Stimulated activated CD8-positive, alpha-beta memory T cell treated with anti-CD3 and anti-CD28 coated beads, Interleukin-4, amount 100 ng/mL, for 4 hours (primary cell): ENCODE measurements around the gene STAT4.

Source experiments
- DNase-seq, 2 donors: peaks; one replicate each; pipeline ENCODE4 v3.0.0-alpha.2; 2020; ENCODE audit warnings: low read depth in 2 of 2, low spot score in 1 of 2

Gene STAT4

DNA sequence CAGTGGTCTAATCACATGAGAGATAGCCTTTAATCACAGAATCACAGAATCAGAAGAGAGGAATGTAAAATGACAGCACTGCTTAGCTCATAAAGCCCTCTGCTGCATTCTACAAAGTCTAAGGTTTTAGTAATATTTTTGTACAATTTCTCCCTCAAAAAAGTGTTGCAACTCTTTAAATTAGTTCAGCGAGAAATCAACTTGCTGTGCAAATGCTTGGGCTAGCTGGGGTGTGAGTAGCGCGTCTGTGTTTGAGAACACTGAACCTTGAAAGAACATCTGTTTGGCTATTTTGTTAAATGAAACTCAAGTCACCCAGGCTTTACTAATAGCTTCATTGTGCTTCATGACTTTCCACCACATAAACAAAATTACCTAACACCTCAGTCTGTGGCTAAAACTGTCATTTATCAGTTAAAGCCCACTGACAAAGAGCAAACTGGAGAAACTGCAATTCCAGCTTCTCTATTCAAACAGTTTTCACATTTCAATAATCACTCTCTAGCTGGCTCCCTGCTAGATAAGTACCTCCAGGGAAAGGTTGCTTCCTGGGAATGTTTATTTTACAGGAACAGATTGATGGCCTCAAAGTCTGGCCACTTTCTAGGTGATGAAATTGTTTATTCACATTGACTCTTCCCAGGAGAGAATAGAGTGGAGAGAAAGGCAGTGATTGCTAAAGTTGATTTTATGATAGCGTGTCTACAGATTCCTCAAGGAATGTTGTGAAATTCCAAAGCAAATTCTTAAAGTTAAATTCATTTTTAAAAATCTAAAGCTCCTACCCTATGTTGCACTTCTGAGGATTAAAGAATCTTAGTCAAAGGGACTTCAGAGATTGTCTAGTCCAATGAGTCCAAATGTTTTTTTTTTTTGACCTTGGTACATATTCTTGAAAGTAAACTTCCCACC lies 100.8 kb downstream of the STAT4 start:
- no peak for DNase-seq

DNA sequence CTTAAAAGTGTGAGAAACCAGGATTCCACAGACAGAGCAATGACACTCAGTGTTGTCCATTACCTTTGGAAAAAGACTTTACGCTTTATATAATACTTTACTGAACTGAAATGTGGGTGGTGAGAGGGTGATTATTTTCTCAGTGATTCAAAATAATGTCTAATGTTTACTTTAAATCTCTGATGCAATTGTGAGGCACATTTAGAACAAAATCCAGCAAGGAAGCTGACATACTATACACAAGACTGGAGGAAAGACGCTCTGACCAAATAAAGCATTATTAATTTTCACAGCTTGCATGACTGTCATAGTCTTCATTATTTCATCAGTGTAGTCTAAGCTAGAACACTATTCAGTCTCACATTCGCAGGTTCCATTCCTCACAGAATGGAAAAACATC lies 102.7 kb downstream of the STAT4 start:
- DNase-seq, result no peak

DNA sequence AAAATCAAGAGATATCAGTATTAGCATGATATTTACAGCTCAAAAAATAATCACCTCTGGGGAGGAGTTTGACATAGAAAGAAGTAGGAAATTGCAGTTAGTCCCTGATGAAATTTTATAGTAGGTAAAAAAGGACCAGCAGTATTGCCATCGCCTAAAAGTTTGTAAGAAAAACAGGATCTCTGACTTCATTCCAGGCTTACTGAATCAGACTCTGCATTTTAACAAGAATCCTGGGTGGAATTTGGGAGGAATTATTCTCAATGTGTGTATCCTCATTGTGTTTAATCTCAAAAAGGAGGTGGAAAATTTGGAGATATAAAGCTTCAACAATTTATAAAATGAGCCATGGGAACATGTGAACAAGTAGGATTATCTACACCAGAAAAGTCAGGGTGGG lies 105.7 kb downstream of the STAT4 start:
- no peak for DNase-seq

DNA sequence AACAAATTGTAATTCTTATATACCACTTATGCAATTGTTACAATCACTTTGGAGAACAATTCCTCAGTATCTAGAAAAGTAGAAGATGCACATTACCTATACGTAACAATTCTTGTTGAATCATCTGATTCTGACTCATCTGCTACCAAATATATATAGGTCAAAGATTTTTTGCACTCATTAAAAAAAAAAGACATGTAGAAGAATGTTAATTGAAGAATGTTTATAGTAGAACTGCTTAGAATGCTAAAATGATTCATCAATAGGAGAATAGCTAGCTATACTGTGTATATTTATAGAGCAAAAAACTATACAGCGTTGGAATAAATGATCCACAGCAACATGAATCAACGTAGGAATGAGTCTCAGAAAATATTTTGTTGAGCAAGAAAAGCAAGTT lies 107.4 kb downstream of the STAT4 start:
- no peak for DNase-seq

DNA sequence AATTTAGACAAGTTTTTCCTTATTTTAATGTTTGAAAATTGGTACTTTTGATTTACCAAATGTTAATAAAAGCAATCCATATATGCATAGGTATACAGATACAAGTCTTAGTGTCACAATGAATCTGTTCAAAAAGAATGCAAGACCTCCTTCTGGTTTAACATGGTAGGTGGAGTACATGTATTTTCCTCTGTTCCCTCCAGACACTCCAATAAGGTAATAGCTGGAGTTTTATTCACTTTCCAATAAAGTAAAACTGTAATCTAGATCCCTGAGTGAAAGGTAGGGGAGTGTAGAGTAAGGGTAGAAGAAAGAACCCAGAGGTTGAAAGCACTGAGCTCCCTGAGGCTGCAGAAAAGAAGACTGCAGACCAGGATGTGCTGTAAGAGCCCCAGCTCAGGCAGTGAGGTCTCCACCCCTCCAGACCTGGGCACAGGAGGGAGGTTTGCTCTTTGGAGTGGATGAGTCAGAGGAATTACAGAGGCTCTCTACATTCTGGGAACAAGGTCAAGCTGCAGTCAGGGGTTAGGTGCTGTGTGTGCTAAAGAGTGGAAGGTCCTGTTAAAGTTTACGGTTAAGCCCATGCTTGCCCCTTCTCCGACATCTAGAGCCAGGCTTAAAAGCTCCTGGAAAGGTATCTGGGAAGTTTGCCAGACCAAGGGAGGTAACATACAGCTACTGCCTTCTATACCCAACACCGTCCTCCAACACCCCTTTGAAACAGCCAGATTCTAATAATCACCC lies 109.2 kb downstream of the STAT4 start:
- DNase-seq, result no peak

DNA sequence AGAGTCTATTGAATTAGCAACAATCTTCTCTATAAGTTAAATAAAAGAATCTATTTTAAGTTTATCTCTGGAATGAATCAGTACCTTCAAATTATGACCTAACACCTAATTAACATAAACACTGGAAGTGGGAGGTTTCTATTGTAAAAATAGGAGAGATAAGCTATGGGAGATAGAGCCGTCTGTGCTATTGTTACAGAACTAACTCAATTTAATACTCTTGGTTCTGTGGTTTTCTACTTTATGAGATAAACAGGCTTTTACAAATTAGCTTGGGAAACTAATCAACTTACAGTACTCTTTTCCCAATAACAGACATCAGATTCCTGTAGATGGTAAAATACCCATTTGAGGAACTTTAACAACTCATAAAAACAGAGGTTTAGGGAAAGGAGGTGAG lies 111.2 kb downstream of the STAT4 start:
- DNase-seq, result no peak

DNA sequence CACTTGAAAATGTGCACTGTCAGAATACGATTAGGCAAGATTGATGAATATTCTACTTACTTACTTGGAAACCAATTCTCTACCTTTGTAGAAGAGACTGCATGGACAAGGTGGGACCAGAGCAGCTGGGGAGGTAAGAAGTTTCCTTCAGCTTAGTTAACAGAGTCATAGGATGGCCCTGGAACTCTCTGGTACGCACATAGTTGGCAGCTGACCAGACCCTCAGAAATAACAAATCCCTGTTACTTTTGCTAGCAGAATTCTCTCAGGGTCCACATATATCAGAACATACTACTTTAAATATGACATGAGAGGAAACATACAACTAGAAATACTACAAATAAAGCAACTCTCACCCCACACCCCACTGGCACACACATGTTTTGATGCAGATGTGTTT lies 112.1 kb downstream of the STAT4 start:
- no peak for DNase-seq

DNA sequence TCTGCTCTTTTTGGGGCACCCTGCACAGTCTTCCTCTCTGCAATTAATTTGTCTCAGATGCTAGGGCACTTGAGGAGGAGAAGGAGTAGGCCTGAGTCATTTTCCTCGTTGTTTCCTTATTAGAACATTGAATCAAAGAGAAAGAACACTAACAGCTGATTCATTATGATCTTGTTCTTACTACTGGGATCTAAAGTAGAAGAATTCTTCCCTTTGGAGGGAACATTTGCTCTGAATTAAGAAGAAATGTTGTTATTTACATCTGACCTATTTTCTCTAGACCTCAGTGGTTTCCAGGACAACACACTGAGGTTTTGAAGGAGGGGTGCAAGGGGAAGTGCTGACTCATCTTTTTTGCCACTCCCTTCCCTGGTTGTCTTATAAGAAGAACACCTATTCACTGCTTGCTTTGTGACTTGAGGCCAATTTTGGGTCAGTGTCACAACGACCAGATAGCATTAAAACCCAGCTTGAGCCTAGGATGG lies 112.5 kb downstream of the STAT4 start:
- no peak for DNase-seq

DNA sequence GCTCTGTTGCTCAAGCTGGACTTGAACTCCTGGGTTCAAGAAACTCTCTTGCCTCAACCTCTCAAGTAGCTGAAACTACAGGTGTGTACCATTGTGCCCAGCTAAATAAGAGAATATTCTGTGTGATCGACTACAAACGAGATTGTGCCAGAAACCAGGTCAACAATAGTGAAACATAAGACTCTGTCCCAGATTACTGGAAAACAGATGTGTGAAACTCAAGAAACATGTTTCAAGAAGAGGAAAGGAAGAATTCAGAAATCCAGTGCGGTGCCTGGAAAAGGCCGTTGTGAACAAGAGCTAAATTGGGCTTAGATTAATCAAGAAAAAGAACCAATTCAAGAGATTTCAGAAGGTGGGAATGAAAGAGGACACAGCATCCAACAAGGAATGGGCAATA lies 113.4 kb downstream of the STAT4 start:
- no peak for DNase-seq

DNA sequence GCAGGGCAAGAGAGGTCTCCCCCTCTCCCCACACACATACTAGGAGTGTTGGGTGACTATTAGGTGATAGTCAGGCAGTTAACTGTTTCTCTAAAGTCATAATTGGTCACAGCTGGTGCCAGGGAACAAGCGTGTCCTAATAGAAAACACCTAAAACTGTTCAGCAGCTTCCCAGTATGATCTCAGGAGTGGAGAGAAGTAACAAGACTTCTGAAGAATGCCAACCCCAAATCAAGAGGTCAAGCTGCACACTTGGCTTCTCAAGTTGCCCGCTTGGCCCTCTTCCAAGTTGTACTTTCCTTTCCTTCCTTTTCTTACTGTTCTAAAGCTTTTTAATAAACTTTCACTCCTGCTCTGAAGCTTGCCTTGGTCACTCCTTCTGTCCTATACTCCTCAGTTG lies 114.4 kb downstream of the STAT4 start:
- no peak for DNase-seq

DNA sequence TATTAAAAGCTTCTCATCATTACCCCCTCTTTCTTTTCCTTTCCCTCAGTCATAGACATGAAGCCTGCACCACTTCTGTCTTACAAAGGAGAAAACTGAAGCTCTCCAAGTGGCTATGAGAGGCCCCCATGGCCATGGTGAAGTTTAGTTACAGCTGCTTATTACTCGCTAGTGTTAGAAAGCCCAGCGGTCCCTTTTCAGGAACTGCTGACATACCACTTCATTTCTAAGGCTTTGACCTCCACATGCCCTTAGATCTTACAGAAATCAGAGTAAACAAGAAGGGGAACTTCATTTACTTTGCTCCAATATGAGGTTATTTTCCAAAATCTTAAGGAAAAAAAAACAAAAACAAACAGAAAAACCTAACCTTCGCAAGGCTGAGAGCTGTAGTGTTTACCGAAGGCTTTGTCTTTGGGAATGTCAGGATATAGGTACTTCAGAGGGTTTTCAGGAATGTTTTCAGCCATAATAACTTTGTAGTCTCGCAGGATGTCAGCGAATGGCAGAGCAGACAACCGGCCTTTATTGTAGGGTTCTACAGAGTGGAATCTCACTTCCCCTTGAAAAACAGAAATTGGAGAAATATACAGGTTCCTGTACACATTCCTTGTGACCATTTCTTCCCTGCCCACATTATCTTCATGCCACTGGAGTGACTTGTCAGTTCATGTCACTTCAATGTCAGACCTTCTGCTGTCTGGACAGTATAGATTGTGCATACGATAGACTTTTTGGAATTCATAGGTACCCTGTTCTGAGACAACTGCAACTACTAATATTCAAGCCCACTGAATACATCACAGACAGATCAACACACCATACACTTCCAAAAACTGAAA lies 118.0 kb downstream of the STAT4 start:
- DNase-seq, result no peak

DNA sequence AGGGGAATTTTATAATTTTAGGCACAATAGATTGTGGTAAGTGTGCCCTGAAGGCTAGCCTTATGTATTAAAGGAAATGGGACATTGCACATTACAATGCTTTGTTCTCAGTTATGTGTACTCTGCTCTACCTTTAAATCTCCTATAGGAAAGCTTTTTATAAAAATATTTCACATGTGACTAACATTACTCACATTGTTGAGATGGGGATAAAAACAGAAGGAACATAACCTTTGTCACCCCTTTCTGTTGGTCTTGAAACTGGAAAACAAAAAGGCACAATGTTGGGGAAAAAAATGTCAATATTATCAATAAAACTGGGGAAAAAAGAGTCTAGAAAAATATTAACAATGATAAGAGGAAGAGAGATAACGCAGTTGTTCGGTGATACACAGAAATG lies 119.5 kb downstream of the STAT4 start:
- DNase-seq, result no peak

DNA sequence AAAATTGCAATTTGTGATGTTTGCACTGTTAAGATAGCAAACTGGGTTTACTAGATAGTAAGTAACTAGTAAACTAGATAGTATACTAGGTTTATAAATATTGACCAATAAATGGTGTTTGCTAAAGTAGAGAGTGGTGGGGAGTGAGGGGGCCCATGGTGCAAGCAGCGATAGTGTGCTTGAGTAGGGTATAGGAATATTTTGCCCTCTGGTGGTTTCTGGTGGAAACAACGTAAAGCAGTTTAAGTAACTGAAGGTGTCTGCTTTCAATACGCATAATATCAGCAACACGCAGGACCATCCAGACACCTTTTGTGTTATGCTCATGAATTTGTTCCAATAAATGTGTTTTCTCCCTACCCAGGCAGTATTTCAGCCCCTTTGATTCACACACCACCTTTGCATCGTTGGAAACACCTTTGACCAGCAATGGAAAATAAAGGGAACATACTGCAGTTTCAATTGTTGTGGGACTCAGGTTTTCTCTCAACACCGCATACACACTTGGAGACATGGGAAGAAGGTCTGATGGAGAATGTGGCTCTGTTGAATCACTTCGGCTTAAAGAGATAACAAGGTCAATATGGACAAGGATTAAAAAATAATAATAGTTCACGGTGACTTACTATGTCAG lies 120.2 kb downstream of the STAT4 start:
- no peak for DNase-seq

DNA sequence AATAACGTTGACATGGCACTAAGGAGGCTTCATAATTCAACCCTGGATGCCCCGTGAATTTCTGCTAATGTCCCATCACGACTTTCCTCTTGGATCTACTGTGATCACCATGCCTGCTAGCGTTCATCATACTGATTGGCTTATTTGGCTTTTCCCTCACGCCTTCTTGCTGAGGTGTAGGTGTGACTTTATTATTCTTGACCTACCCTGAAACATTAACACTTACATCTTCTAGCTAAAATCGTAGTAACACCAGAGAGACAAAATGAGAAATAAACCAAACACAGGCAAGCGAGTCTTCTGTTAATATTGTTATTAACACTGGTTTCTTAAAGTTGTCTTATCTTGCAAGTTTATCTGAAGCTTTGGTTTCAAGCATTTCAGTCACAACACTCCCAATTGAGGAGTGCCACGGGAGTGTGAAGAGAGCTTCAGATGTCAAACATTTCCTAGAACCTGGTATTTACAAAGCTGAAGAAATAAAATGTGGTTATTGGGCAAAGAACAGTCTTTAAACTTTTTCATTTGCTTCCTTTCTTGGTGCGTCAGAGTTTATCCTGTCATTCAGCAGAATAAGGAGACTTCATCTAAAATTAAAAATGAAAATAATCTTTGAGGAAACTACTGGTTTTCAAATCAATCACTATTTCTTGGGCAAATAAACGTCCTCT lies 121.4 kb downstream of the STAT4 start:
- no peak for DNase-seq

DNA sequence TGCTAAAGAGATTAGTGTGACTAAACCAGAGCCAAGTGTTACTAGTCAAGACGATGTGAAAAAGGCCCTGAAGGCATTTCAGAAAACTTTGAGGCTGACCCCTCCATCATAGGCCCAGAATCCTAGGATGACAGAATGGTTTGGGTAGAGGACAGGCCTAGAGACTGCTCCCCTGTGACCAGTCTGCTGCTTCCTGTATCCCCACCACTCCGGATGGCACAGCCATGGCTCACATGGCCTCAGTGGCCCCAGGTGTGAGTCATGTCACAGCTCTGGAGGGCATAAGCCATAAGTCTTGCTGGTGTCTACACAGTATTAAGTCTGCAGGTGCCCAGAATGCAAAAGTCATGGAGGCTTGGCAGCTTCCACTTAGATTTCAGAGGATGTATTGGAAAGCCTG lies 124.4 kb downstream of the STAT4 start:
- DNase-seq, result no peak

DNA sequence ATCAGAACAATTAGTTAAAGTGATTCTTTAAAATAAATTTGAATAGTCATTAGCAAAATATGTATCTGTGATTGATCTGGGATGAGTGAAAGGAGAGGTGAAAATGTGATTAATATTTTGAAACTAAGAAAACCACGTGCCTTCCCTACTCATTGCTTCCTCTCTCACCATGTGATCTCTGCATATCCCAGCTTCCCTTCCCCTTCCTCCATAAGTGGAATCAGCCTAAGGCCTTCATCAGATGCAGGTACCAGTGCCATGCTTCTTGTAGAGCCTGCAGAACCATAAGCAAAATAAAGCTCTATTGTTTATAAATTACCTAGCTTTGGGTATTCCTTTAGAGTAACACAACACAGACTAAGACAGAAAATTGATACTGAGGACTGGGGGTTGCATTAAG lies 125.7 kb downstream of the STAT4 start:
- no peak for DNase-seq

DNA sequence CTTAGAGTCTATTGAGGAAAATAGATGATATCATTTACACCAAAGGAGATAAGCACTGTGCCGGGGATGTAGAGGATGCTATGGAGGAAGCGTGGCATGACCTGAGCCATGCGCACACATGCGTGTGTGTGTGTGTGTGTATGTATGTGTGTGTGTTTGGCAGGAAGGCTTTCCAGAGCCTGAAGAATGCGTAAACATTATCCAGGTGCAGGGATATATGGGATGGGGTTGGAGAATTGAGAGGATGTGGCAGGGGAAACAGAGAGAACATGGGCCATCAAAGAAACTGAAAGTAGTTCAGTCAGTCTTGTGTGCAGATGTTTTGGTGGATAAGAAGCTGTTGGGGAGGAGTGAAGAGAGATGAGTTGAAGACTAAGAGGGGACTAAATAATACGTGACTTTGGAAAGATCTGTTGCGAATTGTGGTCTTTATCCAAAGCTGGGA lies 127.5 kb downstream of the STAT4 start:
- DNase-seq, result no peak

DNA sequence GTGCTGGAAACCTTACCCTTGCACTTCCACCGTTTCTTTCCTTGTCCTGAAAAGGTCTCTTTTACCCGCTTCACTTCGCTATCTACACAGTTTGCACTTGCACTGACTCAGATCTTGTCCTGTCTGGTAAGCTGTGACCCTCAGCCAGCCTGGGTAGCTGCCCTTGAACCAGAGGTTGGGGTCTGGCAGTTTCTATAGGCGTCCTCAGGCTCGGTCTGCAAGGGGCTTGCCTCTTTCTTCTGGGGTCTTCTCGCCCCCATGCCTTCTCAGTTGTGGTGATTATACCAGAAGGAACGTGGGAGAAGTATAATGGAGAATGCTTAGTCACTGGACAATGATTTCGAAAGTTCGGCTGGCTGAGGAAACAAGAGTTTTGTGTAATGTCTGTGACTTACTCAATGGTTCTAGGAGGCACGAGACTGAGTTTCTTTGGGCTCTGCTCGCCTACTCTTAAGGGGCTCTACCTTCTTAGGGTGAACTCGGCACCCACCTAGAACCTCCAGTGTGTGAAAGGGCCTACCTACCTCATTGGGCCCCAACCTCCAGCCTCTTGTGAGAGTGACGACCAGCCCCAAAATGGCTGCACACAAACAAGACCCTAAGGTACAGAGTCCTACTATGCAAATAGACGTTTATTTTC lies 129.9 kb downstream of the STAT4 start:
- no peak for DNase-seq

DNA sequence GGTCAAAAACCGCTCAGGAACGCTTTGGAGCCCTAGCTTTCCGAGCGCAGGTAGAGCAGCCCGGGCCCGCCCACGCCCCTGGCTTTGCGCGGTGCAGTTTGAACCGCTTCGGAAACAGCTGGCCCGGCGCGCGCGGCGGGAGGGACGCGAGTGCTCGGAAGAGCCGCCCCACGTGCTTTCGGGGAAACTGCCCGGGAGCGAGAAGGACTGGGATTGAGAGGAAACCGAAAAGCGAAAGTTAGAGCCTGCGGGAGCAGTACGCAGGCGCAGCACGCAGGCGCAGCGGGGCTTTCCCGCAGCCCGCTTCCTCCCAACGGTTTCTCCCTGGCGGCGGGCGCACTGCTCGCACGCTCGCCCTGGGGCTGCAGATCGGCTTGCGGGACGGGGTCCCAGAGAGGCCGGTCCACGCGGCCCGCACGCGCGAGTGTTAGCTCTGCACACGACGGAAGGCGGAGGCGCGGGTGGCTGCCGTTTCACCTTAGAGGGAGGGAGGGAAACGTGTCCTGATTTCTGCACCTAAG lies 130.5 kb downstream of the STAT4 start:
- DNase-seq, result peak; percentile 83 to 86

DNA sequence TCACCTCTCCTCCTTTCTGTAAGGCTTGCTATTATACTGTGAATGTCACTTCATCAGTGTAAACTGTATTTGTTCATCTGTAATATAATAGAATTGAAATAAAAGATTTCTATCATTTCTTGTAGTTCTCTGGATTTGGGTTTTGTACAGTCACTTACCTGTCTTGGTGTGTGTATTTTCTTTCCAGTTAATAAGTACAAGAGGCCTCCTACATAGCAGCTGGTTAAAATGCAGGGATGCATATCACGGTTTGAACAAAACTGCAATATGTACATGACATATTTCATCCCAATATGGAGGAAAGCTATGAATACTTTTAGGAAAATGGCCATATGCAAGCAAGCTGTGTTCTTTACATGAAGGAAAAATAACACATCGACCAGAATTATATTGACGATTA lies 131.4 kb downstream of the STAT4 start:
- DNase-seq, result no peak
